Stimulated activated CD4-positive, alpha-beta T cell treated with anti-CD3 and anti-CD28 coated beads, Interleukin-2, amount 100 ng/mL, for 24 hours (primary cell): ENCODE data around the gene ST6GALNAC5.

Experiments used
- DNase-seq, 2 donors: peaks; one replicate each; pipeline ENCODE4 v3.0.0-alpha.2; 2020

The ST6GALNAC5 gene

GRCh38 chr1:77015748-77016341 lies 148.6 kb downstream of the ST6GALNAC5 start:
- no peak for DNase-seq

- DNase-seq = no peak
Measured at GRCh38 chr1:77016386-77016985, 149.2 kb downstream of the ST6GALNAC5 start.

- DNase-seq = no peak
Measured at GRCh38 chr1:77018311-77018710, 151.0 kb downstream of the ST6GALNAC5 start.

DNA sequence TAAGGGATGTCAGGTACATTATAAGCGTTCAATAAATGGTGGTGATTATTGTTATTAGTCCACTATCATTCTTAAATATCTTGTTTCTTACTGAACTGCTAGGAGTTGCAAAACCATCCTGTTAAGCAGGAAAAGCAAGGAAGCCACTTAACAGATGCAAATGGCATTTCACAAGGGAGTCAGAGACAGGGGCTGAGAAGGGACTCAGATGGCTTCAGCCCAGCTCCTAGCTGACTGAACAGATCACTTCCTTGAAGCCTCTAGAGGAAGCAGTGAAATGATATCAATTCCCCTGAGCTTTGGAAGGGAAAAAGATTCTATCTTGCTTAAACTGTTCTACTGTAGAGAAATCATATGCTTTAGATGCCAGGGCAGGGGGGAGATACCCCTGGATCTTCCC lies 151.5 kb downstream of the ST6GALNAC5 start:
- DNase-seq = no peak

DNA sequence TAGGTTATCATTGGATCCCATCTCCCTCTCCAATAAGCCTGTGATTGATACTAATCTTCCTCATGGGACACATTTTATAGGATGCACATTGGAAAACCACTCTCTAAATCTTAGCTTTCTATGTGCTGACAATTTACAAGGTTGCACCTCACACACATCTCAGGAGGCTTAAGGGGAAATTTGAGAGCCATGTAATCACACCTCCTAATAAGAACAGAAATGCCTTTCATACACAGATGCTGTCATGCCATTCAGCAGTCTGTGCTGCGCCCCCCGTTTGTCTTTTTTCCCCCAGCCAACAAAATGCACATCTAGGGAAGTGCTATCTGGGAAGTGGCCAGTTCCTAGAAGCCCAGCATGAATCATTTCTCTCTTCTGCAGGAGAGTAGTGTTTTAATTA lies 154.5 kb downstream of the ST6GALNAC5 start:
- DNase-seq = no peak

GRCh38 chr1:77024500-77024899 lies 157.2 kb downstream of the ST6GALNAC5 start:
- no peak for DNase-seq

DNA sequence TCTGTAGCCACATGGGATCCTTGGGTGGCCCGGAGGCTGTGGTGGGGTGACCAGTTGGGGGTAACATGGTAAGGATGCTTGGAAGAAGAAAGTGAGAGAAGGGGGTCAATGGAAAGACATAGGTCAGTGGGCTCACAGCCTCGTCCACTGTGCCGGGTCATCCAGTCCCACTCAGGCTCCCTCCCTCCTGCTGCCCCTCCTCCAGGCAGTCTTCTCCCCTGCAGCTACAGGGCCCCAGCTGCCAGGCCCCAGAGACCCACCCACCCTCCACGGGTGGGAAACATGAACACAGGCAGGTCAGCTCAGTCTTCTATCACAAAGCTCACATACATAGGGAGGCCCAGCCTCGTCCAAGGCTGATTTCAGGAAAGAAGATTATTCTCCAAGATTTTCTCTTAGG lies 158.3 kb downstream of the ST6GALNAC5 start:
- DNase-seq = no peak

DNA sequence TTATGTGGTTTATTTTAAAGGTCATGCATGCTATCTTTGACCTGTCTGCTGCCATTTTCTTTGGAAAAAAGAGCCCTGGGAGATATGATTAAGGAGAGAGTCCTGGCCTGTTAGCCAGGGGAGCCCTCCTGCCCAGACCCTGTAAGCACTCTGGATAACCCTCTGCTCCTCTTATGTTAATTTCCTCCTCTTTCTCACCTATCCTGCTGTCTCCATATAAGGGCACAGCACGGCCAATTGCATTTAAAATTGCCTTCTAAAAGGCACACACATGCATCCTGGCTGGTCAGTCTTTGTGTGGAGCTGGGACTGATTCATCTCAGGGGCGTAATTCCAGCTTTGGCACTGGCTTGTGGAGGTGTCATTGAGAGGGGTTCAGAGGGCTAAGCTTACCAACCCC lies 158.9 kb downstream of the ST6GALNAC5 start:
- no peak for DNase-seq

GRCh38 chr1:77026640-77027039 lies 159.4 kb downstream of the ST6GALNAC5 start:
- DNase-seq = no peak

GRCh38 chr1:77027847-77028246 lies 160.6 kb downstream of the ST6GALNAC5 start:
- DNase-seq = no peak

GRCh38 chr1:77030401-77031105 lies 163.3 kb downstream of the ST6GALNAC5 start:
- no peak for DNase-seq

DNA sequence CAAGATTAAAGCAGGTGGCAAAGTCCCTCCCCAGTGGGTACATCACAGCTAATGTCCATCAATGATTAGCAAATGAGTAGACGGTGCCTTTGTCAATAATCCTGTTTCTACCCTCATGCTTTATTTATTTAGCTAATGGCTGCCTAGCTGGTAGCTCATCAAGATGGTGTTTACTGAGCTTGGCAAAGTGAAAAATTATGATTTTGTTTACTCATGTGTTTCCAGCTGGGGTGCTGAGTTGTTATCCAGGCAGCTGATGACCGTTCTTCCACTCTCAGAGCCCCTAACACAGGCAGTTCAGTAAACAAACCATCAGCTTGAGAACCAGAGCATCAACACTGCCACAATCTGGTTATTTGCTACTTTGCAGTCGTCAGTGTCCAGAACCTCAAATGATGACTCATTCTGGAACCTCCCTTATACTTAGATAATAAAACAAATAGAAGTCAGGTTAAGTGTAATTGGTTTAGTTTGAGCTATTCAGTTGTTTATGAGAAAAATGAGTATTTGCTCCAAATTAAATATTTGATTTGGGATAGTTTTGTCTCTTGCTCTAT lies 163.9 kb downstream of the ST6GALNAC5 start:
- DNase-seq = no peak

GRCh38 chr1:77036560-77036959 lies 169.3 kb downstream of the ST6GALNAC5 start:
- peak in 1 of 2 donors; percentile 3 for DNase-seq

GRCh38 chr1:77037038-77037437 lies 169.8 kb downstream of the ST6GALNAC5 start:
- DNase-seq = no peak

GRCh38 chr1:77038000-77038399 lies 170.7 kb downstream of the ST6GALNAC5 start:
- no peak for DNase-seq

GRCh38 chr1:77039111-77039510 lies 171.8 kb downstream of the ST6GALNAC5 start:
- no peak for DNase-seq

DNA sequence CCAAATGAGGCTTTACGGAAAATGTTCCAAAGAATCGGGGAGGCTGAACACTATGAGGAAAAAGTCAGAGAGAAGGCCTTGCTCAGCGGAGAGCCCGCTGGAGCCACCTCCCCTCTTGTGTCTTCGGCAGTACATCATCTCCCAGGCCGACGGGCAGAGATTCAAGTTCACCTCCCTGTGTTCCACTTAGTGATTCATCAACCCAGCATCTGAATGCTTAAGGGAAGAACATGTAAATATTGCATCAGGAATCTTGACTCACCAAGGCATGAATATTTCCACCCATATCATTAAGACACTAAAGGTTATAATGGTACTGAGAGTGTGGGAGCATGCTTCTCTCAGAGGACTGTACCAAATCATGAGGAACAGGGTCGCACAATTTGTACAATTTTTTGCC lies 172.5 kb downstream of the ST6GALNAC5 start:
- no peak for DNase-seq

- DNase-seq = no peak
Measured at GRCh38 chr1:77040826-77041225, 173.5 kb downstream of the ST6GALNAC5 start.

- no peak for DNase-seq
Measured at GRCh38 chr1:77044133-77044849, 177.0 kb downstream of the ST6GALNAC5 start.

DNA sequence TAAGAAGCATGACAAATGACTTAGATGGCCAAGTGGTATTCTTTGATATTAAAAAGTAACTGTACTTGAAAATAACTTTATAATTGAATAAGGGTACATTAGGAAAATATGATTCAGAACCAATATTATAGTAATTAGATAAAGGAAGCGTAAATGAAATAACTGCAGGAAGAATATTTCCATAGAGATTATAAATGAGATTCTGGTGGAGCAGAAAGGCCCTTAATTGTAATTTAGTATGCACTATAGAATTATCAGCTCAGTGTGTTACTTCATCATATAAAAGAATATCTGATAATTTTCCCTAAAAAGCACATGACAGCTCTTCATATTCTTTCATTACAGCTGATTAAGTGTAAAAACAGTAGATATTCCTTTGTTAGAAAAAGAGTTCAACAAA lies 180.3 kb downstream of the ST6GALNAC5 start:
- no peak for DNase-seq

DNA sequence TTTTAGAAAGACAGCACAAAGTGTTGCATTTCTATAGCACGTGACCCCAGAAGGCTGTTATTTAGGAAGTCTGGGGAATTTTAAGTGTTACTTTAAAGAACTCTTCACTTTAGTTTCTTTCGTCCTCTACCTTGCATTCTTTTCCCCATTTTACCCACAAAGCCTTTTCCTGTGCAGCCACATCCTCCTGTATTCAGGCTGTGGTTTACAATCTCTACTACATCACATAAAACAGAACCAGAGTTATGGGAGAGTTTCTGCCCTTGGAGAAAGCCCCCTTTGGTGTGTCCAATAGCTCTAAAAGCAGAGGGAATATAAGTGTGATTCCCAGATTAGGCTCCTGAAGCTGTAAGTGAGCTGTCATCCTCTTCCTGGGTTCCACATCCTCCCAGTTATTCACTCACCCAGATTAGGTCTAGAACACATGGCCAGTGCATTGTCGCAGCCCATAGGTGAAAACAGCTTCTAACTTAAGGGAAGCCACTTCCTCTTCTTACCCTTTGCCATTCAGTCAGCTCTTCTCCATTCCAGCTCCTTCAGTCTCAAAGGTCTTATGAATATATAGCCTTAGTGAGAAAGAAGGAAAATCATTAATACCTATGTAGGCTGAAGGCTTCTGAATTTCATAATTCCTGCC lies 180.8 kb downstream of the ST6GALNAC5 start:
- DNase-seq = no peak

DNA sequence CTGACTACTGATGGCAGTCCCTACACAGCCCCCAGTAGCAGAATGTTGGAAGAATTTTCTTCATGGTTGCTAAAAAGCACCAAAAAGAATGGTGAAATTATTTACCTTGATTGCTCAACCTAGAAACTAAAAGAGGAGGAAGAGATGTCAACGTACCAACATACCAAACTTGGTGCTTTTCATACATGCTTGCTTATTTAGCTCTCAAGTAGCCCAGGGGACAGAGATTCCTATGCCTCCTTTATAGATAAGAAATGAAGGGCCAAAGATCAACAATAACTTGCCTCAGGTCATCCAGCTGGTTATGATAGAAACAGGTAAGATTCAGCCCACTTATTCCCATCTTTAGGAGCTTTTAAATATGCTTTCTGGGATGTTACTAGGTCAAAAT lies 181.3 kb downstream of the ST6GALNAC5 start:
- no peak for DNase-seq

GRCh38 chr1:77051425-77051824 lies 184.1 kb downstream of the ST6GALNAC5 start:
- DNase-seq = no peak
